ENCODE data around the gene WASF2.
"Not testable (repeated sequence)": the region's sequence is repeated elsewhere in the genome, so short reads cannot be mapped to it uniquely, and the experiment has no call there.

Gene WASF2

DNA sequence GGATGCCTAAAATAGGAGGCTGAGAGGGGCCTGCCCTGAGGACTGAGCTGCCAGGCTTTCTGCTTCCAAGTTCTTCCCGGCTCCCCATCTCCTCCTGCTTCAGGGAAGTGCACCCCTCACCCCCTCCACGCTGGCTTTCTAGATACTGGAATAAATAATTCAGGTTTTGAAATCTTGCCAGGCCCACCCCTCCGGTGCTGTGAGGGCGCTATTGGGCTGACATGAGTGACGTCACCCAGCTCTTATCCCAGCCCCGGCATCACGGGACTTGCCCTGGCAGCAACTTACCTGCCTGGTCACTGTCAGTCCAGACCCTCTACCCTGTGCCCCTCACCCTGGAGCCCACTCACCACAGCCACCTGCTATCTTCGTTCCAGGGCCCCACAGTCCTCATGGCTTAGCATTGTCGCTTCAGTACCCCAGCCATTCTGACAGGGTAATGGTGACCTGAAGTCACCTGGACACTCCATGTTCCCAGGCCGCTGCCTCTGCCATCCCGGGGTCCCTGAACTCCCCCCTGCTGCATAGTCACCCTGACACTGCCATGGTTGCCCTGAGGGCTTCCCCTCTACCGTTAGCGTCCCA is 98.4 kb downstream of the WASF2 start:
- no peak for TF ChIP-seq ZNF274 (IDR thresholded peaks at IDR 0.05; ENCODE audit: low read depth, low read length)
- H3K4me3 ChIP-seq (ENCODE audit: low read length): no peak overlapping the region; the same call in 1 of the 2 replicates

- TF ChIP-seq ZNF274 (IDR thresholded peaks at IDR 0.05; ENCODE audit: low read depth, low read length): no peak
- H3K4me3 ChIP-seq (ENCODE audit: low read length): no peak overlapping the region
These were observed 101.5 kb downstream of the WASF2 start for GRCh38 chr1:27388337-27389005.

DNA sequence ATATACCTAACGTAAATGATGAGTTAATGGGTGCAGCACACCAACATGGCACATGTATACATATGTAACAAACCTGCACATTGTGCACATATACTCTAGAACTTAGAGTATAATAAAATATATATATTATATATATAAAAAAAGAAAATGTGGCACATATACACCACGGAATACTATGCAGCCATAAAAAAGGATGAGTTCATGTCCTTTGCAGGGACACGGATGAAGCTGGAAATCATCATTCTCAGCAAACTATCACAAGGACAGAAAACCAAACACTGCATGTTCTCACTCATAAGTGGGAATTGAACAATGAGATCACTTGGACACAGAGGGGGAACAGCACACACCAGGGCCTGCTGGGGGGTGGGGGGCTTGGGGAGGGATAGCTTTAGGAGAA is 105.2 kb downstream of the WASF2 start:
- H3K4me3 ChIP-seq (ENCODE audit: low read length): not testable (repeated sequence)

DNA sequence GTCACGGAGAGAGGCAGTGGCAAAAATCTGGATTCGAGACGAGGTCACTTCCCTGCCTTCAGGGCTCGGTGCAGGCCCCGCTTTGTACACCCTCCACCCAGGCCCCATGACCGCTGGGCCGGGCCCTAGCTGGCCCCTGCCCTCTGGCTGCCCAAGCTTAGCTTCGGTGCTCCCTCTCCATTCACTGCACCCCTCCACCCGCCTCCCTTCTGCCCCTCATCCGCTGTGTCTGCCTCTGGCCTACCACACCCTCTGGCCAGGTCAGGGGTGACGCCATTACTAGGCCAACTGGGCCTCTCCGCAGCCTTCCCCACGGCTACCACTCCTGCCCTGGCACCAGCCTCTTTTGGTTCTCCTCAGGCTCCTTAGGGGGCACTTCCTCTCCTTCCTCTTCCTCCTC is 106.3 kb downstream of the WASF2 start:
- no peak for TF ChIP-seq ZNF274 (IDR thresholded peaks at IDR 0.05; ENCODE audit: low read depth, low read length)
- H3K4me3 ChIP-seq (ENCODE audit: low read length): no peak overlapping the region

- no peak within 1 kb of the TSS for H3K4me3 ChIP-seq (ENCODE audit: low read length)
- no peak for TF ChIP-seq ZNF274 (IDR thresholded peaks at IDR 0.05; ENCODE audit: low read depth, low read length)
These were observed 106.8 kb downstream of the WASF2 start, which contains the start of gene CD164L2 for GRCh38 chr1:27383039-27383605. Gene CD164L2, minus strand, starts transcription at chr1:27383333. Its CDS starts 94 bp downstream, at chr1:27383239.

DNA sequence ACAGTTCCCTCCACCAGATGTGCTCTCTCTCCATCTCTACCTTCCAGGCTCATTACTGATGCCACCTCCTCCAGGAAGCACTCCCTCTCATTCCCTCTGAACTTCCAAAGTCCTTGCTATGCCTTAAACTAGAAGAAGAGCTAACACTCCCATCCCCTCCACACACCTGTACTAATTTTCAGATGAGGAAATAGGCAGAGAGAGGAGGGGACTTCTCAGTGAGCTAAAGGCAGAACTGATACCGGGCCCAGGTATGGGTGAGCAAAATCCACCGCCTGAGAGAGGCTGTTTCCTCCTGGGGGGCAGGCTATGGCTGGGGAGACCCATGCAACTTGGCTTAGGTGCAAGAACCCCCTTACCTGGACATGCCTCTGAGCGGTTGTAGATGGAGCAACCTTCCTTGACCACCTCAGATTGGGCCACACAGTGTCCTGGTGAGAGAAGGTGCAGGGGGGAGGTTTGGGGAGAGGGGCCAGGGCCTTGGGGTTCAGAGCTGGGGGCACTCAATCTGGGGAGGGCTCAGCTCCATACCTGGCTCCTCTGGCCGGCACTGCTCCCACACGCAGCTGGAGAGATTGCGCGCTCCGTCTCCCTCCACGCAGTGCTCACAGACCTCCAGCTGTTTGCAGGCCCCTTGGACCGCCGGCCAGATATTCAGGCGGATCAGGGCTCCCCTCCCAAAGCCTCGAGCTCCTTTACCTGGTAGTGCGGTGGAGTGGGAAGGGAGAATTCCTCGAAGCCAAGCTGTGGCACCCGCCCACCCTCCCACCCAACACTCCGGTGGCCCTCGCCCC is 107.8 kb downstream of the WASF2 start:
- H3K4me3 ChIP-seq (ENCODE audit: low read length): no peak overlapping the region
- TF ChIP-seq ZNF274 (IDR thresholded peaks at IDR 0.05; ENCODE audit: low read depth, low read length): no peak

DNA sequence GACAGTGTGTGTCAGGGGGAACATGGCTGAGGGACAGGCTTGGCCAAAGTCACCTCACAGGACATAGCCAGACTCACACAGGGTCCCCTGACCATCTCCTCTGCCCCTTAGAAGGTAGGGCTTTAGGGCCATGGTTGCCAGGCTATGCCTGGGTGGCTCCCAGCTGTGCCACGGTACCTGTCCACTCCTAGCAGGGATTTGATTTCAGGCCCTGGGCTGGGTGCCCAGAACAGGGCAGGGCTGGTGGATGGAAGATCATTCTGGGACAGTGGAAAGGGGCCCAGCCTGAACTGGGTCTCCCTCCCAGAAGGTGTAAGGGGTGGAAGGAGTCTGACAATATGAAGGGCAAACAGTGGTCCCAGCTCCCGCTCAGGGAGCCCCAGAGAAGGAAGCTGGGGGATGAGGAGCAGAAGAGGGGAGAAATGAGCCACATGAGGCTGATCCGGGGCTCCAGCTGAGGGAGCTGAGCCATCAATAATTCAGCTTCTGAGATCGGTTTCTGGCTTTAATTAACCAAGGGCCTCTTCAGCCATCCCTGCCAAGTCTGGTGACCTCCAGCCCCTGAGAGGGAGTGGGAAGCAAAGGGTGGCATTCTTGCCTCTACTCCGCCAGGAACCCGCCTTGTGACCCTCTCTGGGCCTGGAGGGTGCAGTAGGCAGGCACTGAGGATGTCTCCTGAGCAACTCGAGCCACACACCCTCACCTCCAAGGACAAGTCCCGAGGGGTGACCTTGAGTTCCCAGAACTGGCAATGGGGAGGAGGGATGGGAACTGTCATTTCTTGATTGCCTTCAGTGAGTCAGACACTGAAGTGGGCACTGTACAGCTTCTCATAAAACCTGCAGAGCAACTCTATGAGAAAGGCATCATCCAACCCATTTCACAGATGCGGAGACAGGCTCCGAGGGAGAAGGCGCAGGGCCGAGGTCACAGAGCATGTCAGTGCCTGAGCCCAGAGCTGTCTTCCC is 108.9 kb downstream of the WASF2 start:
- TF ChIP-seq ZNF274 (IDR thresholded peaks at IDR 0.05; ENCODE audit: low read depth, low read length): no peak
- no peak overlapping the region for H3K4me3 ChIP-seq (ENCODE audit: low read length)

DNA sequence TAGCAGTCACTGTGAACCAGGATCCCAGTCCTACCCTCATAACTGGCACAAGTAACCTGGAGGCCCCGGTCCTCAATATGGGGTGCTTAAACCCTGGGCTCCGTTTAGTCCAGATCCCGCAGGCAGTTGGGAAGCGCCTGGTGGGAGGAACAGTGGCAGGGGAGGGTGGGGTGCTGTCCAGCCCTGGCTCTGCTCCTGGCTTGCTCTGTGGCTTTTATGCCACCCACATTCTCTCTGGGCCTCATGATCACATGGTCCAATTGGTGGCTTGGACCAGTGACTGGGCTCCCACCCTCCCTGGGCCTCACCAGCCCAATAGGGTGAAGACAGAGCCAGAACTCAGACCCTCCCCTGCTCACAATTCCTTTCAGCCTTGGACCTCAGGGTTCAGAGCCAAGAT is 109.7 kb downstream of the WASF2 start:
- no peak overlapping the region for H3K4me3 ChIP-seq (ENCODE audit: low read length)
- no peak for TF ChIP-seq ZNF274 (IDR thresholded peaks at IDR 0.05; ENCODE audit: low read depth, low read length)

- TF ChIP-seq ZNF274 (IDR thresholded peaks at IDR 0.05; ENCODE audit: low read depth, low read length): no peak
- no peak overlapping the region for H3K4me3 ChIP-seq (ENCODE audit: low read length)
These were observed 110.3 kb downstream of the WASF2 start for GRCh38 chr1:27379564-27380122.

- TF ChIP-seq ZNF274 (IDR thresholded peaks at IDR 0.05; ENCODE audit: low read depth, low read length): no peak
- H3K4me3 ChIP-seq (ENCODE audit: low read length): no peak overlapping the region
These were observed 112.0 kb downstream of the WASF2 start for GRCh38 chr1:27377760-27378495.

GRCh38 chr1:27374362-27375086 is 115.4 kb downstream of the WASF2 start, which contains the start of gene FCN3:
Gene FCN3, minus strand, starts transcription at chr1:27374824. Its CDS starts 6 bp downstream, at chr1:27374818.
- TF ChIP-seq ZNF274 (IDR thresholded peaks at IDR 0.05; ENCODE audit: low read depth, low read length): no peak
- no peak within 1 kb of the TSS for H3K4me3 ChIP-seq (ENCODE audit: low read length)
